ENCODE measurements around the gene CXCR4.

Gene CXCR4

DNA sequence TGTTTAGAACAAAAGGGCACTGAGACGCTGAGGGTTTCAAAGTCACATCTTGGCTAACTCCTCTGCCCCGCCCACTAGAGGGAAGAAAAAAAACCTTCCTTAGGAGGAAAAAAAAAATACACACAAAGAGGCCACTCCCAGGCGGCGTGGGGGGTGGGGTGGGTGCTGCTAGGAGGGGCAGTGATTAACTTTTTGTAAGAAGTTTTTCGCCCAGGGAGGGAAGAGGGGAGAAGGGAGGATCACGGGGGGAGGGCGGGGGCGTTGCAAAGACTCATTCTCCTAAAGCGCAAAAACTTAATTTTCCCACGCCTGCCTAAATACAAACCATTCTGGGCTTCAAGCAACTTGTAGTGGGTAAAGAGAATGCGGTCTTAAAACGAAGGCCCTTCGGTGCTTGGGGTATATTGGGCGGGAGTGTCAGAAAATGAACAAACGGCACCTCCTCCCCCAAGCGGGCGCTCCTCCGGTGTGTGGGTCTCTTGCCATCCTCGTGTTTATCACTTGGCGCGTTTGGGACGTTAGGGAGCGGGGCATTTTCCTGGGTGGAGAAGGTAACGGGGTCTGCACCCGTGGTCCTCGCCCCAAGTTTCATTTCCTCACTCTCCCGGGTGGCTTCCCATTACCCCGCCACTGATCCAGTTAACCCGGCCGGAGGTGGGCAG is 1.7 kb downstream of the CXCR4 start:
- DNase-seq = peak; percentile 78 to 86 (median 83)

DNA sequence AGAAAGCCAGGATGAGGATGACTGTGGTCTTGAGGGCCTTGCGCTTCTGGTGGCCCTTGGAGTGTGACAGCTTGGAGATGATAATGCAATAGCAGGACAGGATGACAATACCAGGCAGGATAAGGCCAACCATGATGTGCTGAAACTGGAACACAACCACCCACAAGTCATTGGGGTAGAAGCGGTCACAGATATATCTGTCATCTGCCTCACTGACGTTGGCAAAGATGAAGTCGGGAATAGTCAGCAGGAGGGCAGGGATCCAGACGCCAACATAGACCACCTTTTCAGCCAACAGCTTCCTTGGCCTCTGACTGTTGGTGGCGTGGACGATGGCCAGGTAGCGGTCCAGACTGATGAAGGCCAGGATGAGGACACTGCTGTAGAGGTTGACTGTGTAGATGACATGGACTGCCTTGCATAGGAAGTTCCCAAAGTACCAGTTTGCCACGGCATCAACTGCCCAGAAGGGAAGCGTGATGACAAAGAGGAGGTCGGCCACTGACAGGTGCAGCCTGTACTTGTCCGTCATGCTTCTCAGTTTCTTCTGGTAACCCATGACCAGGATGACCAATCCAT is 2.7 kb downstream of the CXCR4 start:
- H3K9me3 Mint-ChIP-seq = peaks cover 0 to 2% of the 10 kb centered on the region in 2 donors
- DNase-seq = peak in 2 of 3 experiments; percentile 29 to 42
- H3K27me3 Mint-ChIP-seq = no peaks in the 10 kb centered on the region
- no peak for ATAC-seq (replicated peaks)
- peak overlapping the region; percentile 99 to 100 for H3K27ac Mint-ChIP-seq
- peak overlapping the region; percentile 93 to 95 for H3K4me3 Mint-ChIP-seq
- peaks cover 47 to 48% of the 10 kb centered on the region in 2 donors for H3K4me1 Mint-ChIP-seq (ENCODE audit: low read depth in 2 of 2)
- H3K36me3 Mint-ChIP-seq (ENCODE audit: insufficient read depth) = peaks cover 83% of the 10 kb centered on the region

More for the DNA sequence above, 1.7 kb downstream of the CXCR4 start:
- peaks cover 47 to 48% of the 10 kb centered on the region in 2 donors for H3K4me1 Mint-ChIP-seq (ENCODE audit: low read depth in 2 of 2)
- peaks cover 82% of the 10 kb centered on the region for H3K36me3 Mint-ChIP-seq (ENCODE audit: insufficient read depth)
- H3K9me3 Mint-ChIP-seq = peaks cover 0 to 2% of the 10 kb centered on the region in 2 donors
- peak overlapping the region; percentile 93 to 95 for H3K4me3 Mint-ChIP-seq
- H3K27me3 Mint-ChIP-seq = no peaks in the 10 kb centered on the region
- peak overlapping the region; percentile 99 to 100 for H3K27ac Mint-ChIP-seq
- peak; percentile 25 for ATAC-seq (replicated peaks)

DNA sequence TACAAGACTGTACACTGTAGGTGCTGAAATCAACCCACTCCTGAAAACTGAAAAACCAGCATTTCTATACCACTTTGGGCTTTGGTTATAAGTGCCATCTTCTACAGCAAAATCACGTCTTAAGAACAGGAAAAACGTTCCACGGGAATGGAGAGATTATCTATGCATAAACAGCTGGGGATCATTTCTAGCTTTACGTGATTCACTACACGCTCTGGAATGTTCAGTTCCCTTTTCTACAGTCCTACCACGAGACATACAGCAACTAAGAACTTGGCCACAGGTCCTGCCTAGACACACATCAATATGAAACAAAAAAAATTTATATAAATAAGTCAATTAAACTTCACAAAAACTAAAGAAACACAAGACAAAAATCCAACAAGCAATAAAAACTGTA is 3.6 kb downstream of the CXCR4 start:
- peak overlapping the region; percentile 99 to 100 for H3K27ac Mint-ChIP-seq
- ATAC-seq (replicated peaks) (no peak), DNase-seq (no peak)
- H3K4me1 Mint-ChIP-seq (ENCODE audit: low read depth in 2 of 2) = peaks cover 39 to 46% of the 10 kb centered on the region in 2 donors
- peak overlapping the region; percentile 93 to 95 for H3K4me3 Mint-ChIP-seq
- H3K27me3 Mint-ChIP-seq = no peaks in the 10 kb centered on the region
- peaks cover 82% of the 10 kb centered on the region for H3K36me3 Mint-ChIP-seq (ENCODE audit: insufficient read depth)
- peaks cover 0 to 2% of the 10 kb centered on the region in 2 donors for H3K9me3 Mint-ChIP-seq

DNA sequence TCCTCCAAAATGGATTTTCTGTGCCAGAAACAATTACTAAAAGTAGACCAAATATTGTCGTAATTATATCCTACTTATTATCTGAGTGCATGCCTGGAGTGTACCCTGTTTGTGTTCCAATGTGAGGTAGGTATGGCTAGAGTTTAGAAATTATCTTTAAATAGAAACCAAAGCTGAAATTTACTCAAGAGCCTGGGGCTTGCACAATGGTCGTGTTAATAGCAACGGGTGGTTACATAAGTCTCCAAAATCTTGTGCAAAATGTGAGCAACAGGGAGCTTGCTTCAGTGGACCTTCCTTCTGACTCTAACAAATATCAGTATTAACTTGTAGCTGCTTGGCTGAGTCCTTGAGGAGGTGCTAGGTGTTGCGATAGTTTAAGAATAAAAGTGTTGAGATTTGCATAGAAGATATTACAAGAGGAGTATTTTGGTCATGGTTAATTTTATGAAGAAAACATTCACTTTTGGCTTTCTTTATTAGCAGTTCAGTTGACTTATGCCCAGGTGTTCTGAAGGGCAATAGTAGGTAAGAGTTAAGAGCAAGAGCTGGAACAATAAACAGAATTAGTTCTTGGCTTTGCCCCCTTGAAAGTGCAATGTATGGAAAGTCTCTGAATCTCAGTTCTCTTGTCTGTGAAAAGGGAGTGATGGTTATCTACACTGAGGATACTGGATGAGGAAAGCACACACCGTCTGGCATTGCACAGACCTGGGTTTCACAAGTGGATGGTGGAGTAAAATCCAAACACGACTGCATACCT is 4.6 kb downstream of the CXCR4 start:
- H3K9me3 Mint-ChIP-seq = peaks cover 0 to 2% of the 10 kb centered on the region in 2 donors
- no peaks in the 10 kb centered on the region for H3K27me3 Mint-ChIP-seq
- DNase-seq (peak in 1 of 3 experiments; percentile 33), ATAC-seq (replicated peaks) (peak; percentile 2)
- H3K4me1 Mint-ChIP-seq (ENCODE audit: low read depth in 2 of 2) = peaks cover 38 to 40% of the 10 kb centered on the region in 2 donors
- peak overlapping the region; percentile 99 to 100 for H3K27ac Mint-ChIP-seq
- peak overlapping the region; percentile 93 to 95 for H3K4me3 Mint-ChIP-seq
- H3K36me3 Mint-ChIP-seq (ENCODE audit: insufficient read depth) = peaks cover 72% of the 10 kb centered on the region

DNA sequence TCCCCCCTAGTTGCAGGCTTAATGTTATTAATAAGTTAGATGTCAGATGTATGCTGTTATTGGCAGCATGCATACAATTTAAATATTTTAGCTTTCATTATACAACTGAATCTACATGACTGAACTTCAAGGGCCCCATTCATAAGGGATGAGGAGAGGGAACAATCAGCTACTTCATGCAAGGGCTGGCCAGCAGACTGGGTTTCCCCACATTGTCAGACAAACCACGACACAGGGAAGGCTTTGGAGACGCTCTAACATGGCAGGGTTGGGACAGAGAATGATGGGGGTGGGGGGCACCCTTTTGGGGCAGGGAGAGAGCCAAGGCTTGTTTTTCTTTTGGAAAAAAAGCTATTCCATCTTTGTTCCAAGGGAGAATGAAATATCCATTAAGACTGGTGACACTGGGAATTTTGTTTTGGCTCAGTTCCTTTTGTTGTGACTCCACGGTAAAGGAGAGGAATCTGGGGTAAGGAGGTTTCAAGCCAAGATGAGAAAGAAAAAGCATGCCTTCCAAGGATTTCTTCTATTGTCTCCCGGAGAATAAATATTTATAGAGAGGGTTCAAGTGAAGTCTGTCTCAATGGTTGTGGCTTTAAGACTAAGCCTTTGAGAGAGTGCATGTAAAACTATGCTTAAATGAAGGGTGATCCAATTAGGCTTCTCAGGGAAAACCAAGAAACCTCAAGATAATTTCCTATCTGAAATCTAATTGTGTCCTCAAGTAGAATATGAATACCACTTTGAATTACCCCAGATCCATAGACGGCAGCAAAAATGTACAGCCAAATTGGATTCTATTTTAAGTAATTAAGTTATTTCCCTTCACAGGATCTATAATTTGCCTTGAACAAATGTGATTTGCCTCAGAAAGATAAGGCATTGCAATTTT is 5.4 kb downstream of the CXCR4 start:
- peak overlapping the region in 1 of 2 donors; percentile 95 for H3K4me3 Mint-ChIP-seq
- peaks cover 0 to 2% of the 10 kb centered on the region in 2 donors for H3K9me3 Mint-ChIP-seq
- peak overlapping the region; percentile 99 to 100 for H3K27ac Mint-ChIP-seq
- ATAC-seq (replicated peaks) (no peak), DNase-seq (no peak)
- H3K4me1 Mint-ChIP-seq (ENCODE audit: low read depth in 2 of 2) = peaks cover 35 to 38% of the 10 kb centered on the region in 2 donors
- no peaks in the 10 kb centered on the region for H3K27me3 Mint-ChIP-seq
- H3K36me3 Mint-ChIP-seq (ENCODE audit: insufficient read depth) = peaks cover 63% of the 10 kb centered on the region

DNA sequence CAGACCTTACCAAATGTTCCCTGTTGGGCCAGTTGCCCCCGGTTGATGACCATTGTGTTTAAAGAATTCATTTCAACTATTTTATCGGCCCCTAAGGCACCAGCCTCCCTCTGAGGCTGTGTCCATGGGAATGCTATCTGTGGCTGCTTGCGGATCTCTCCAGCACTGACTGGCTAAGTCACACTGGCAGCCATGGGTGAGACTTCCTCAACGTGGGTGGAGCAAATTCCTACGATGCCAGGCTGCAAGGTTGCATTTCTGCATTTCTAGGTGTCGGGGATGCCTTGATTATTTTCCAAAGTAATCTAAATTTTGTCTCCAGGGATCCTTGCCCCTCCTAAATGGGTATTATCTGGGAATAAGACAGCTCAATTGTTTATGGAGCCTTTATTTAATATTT is 6.2 kb downstream of the CXCR4 start:
- ATAC-seq (replicated peaks) (no peak), DNase-seq (no peak)
- H3K27ac Mint-ChIP-seq = peak overlapping the region in 1 of 2 donors; percentile 100
- peaks cover 55% of the 10 kb centered on the region for H3K36me3 Mint-ChIP-seq (ENCODE audit: insufficient read depth)
- peaks cover 29 to 38% of the 10 kb centered on the region in 2 donors for H3K4me1 Mint-ChIP-seq (ENCODE audit: low read depth in 2 of 2)
- H3K9me3 Mint-ChIP-seq = peaks cover 0 to 2% of the 10 kb centered on the region in 2 donors
- H3K4me3 Mint-ChIP-seq = peak overlapping the region in 1 of 2 donors; percentile 41
- no peaks in the 10 kb centered on the region for H3K27me3 Mint-ChIP-seq

DNA sequence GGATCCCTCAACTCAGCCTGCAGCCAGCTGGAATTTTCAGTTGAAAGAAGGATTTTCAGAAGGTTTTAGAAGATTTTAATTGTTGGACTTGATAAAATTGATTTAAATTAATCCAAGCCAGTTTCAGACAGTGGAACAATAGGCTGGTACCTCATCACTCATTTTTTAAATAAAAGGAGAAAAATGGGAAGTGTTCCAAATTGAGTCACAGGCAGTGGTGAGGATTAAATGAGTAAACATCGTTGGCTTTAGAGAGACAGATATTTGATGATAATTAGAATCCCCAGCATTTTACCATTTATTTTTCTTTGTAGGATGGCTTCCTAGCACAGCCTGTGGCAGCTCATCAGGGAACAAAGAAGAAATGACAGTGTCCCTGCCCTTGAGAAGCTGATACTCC is 7.4 kb downstream of the CXCR4 start:
- H3K4me1 Mint-ChIP-seq (ENCODE audit: low read depth in 2 of 2) = peaks cover 25 to 32% of the 10 kb centered on the region in 2 donors
- no peak overlapping the region for H3K4me3 Mint-ChIP-seq
- no peak overlapping the region for H3K27ac Mint-ChIP-seq
- ATAC-seq (replicated peaks) (no peak), DNase-seq (no peak)
- peaks cover 0 to 2% of the 10 kb centered on the region in 2 donors for H3K9me3 Mint-ChIP-seq
- no peaks in the 10 kb centered on the region for H3K27me3 Mint-ChIP-seq
- peaks cover 43% of the 10 kb centered on the region for H3K36me3 Mint-ChIP-seq (ENCODE audit: insufficient read depth)

DNA sequence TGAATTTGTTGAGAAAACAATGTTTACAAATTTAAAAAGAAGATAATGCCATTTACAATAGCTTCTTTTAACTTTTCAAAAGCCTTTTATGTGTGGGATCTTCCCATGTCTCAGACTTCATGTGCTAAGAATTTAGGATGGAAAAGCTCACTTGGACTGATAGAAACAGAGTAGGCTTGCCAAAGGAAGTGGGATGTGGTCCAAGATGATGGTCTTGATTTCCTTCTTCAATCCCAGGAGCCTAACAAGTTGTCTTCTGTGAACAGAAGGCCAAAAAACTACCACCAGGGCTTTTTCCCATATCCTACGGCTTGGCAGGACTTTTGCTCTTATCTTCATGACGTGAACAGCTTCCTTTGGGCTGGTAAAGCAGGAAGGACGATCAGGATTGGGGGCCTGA is 9.5 kb downstream of the CXCR4 start:
- Mint-ChIP-seq H3K27ac (no peak overlapping the region), H3K36me3 (ENCODE audit: insufficient read depth) (peaks cover 22% of the 10 kb centered on the region), H3K4me1 (ENCODE audit: low read depth in 2 of 2) (peaks cover 7 to 11% of the 10 kb centered on the region in 2 donors), H3K4me3 (no peak overlapping the region), H3K9me3 (no peaks in the 10 kb centered on the region), H3K27me3 (no peaks in the 10 kb centered on the region)
- DNase-seq (no peak), ATAC-seq (replicated peaks) (no peak)

DNA sequence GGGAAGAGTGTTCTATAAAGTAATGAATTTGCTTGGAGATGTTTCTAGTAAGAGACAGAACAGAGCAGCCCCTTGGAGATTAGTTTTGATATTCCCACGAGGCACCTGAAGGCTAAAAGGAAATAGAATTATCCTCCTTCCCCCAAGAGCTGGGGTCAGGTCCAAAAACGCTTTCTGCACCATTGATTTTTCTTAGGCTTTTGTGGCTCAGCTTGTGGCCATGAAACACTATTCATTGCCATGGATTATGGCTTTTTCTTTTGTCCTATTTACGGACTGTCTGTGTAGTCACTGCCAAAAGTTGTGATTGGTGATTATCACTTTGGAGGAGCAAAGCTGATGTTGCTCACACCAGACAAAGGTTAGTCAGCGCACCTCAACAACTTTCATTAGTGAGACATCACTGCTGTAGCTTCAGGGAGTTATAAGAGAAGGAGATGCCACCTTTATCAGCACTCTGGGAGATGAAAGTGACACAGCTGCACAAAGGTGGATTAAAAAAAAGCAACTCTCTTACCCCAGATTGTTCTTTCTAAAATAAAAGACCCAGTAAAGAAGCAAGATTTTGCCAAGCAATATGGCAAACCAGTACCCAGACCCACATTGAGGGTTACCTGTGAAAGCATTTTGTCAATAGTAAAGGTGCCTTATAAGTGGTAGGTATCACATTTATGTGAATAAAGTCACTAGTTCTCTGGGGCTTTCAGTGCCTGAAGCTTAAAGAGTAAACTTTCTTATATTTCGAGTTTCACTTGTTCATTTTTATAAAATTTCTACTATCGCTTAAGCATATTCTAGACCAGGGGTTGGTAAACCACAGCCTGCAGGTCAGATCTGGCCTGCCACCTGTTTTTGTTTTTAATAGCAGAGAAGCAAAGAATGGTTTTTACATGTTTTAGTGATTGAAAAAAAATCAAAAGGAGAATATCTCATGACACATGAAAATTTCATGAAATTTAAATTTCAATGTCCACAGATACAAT is 10.6 kb downstream of the CXCR4 start:
- no peak for DNase-seq
- H3K36me3 Mint-ChIP-seq (ENCODE audit: insufficient read depth) = peaks cover 11% of the 10 kb centered on the region
- H3K4me1 Mint-ChIP-seq (ENCODE audit: low read depth in 2 of 2) = peaks cover 2 to 3% of the 10 kb centered on the region in 2 donors
- no peak overlapping the region for H3K4me3 Mint-ChIP-seq
- no peak for ATAC-seq (replicated peaks)
- H3K9me3 Mint-ChIP-seq = no peaks in the 10 kb centered on the region
- no peak overlapping the region for H3K27ac Mint-ChIP-seq
- H3K27me3 Mint-ChIP-seq = no peaks in the 10 kb centered on the region

DNA sequence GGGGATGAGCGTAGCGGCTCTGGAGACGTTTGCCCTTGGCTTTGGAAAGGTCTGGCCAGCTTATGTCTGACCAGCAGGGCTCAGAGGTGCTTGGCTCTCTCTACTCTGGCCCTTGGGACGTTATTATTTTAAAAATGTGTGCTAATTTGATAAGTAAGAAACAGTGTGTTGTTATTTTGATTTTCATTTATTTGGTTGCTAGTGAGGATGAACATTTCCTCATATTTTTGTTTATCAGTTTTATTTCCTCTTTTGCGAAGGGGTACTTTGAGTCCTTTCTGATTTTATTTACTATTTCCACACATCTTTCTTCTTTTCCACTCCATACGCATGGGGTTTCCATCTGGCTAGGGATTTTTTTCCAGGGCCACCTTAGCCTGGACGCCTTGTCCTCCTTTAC is 11.4 kb downstream of the CXCR4 start:
- Mint-ChIP-seq H3K27ac (no peak overlapping the region), H3K36me3 (ENCODE audit: insufficient read depth) (peaks cover 3% of the 10 kb centered on the region), H3K4me3 (no peak overlapping the region), H3K9me3 (no peaks in the 10 kb centered on the region), H3K4me1 (ENCODE audit: low read depth in 2 of 2) (no peaks in the 10 kb centered on the region), H3K27me3 (no peaks in the 10 kb centered on the region)
- DNase-seq (no peak), ATAC-seq (replicated peaks) (no peak)

DNA sequence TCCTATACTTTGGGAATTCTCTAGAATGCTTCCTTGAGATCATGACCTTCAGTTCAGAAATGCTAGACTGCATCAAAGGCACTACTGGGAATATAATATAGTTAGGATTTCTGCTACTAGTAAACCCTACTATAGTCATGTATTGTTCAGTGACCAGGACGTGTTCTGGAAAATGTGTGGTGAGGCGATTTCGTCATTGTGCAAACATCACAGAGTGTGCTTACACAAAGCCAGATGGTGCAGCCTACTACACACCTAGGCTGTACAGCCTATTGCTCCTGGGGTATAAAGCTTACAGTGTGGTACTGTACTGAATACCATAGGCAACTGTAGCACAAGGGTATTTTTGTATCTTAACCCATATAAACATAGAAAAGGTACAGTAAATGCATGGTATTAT is 13.0 kb downstream of the CXCR4 start:
- H3K9me3 Mint-ChIP-seq = peaks cover 0 to 3% of the 10 kb centered on the region in 2 donors
- H3K4me1 Mint-ChIP-seq (ENCODE audit: low read depth in 2 of 2) = peaks cover 0 to 4% of the 10 kb centered on the region in 2 donors
- DNase-seq (no peak), ATAC-seq (replicated peaks) (no peak)
- no peaks in the 10 kb centered on the region for H3K27me3 Mint-ChIP-seq
- no peak overlapping the region for H3K27ac Mint-ChIP-seq
- H3K36me3 Mint-ChIP-seq (ENCODE audit: insufficient read depth) = no peaks in the 10 kb centered on the region
- no peak overlapping the region for H3K4me3 Mint-ChIP-seq

DNA sequence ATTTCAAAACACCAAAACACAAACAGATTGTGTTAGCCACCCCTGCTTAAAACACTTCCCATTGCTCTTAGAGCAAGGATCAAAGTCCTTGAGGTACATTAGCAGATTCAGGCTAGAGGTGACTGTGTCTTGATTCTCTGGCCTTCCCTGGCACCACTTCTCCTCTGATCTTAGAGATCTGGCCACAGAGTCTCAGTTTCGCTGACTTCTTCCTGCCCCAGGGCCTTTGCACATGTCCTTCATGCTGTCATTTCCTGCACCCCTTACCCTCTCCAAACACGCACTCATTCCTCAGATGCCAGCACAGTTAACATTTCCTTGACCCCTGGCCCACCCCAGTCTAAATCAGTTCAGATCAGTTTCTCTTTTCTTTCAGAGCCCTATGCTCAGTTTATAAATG is 16.9 kb downstream of the CXCR4 start:
- no peak for ATAC-seq (replicated peaks)
- no peaks in the 10 kb centered on the region for H3K27me3 Mint-ChIP-seq
- no peak for DNase-seq
- H3K9me3 Mint-ChIP-seq = peaks cover 0 to 3% of the 10 kb centered on the region in 2 donors
- H3K36me3 Mint-ChIP-seq (ENCODE audit: insufficient read depth) = no peaks in the 10 kb centered on the region
- H3K27ac Mint-ChIP-seq = no peak overlapping the region
- no peak overlapping the region for H3K4me3 Mint-ChIP-seq
- H3K4me1 Mint-ChIP-seq (ENCODE audit: low read depth in 2 of 2) = peaks cover 0 to 10% of the 10 kb centered on the region in 2 donors
